ENCODE results near the gene AMPH.

Gene AMPH

GRCh38 chr7:38541440-38541839 lies 89.7 kb downstream of the AMPH start:
- no peak for DNase-seq

- DNase-seq: no peak
These were observed 91.6 kb downstream of the AMPH start for GRCh38 chr7:38539477-38540081.

- no peak for DNase-seq
These were observed 96.1 kb downstream of the AMPH start for GRCh38 chr7:38535073-38535472.

GRCh38 chr7:38525857-38526256 lies 105.3 kb downstream of the AMPH start:
- DNase-seq: no peak

GRCh38 chr7:38524786-38525185 lies 106.4 kb downstream of the AMPH start:
- no peak for DNase-seq

- DNase-seq: no peak
These were observed 110.4 kb downstream of the AMPH start for GRCh38 chr7:38520741-38521140.

GRCh38 chr7:38518541-38518940 lies 112.6 kb downstream of the AMPH start:
- DNase-seq: no peak

- DNase-seq: no peak
These were observed 118.5 kb downstream of the AMPH start for GRCh38 chr7:38512704-38513103.

- no peak for DNase-seq
These were observed 118.9 kb downstream of the AMPH start for GRCh38 chr7:38512291-38512690.

- DNase-seq: no peak
These were observed 123.8 kb downstream of the AMPH start for GRCh38 chr7:38507384-38507783.

- DNase-seq: no peak
These were observed 124.4 kb downstream of the AMPH start for GRCh38 chr7:38506756-38507155.

- DNase-seq: no peak
These were observed 125.2 kb downstream of the AMPH start for GRCh38 chr7:38506004-38506403.

GRCh38 chr7:38504684-38505083 lies 126.5 kb downstream of the AMPH start:
- DNase-seq: no peak

- no peak for DNase-seq
These were observed 128.3 kb downstream of the AMPH start for GRCh38 chr7:38502848-38503247.

- DNase-seq: no peak
These were observed 128.9 kb downstream of the AMPH start for GRCh38 chr7:38502289-38502688.

GRCh38 chr7:38492010-38492409 lies 139.2 kb downstream of the AMPH start:
- no peak for DNase-seq

GRCh38 chr7:38482521-38482920 lies 148.7 kb downstream of the AMPH start:
- no peak for DNase-seq

- DNase-seq: no peak
These were observed 149.8 kb downstream of the AMPH start for GRCh38 chr7:38481401-38481800.

GRCh38 chr7:38478404-38478803 lies 152.8 kb downstream of the AMPH start:
- DNase-seq: no peak

GRCh38 chr7:38477333-38477732 lies 153.8 kb downstream of the AMPH start:
- DNase-seq: no peak

GRCh38 chr7:38476764-38477163 lies 154.4 kb downstream of the AMPH start:
- no peak for DNase-seq

- no peak for DNase-seq
These were observed 165.2 kb downstream of the AMPH start for GRCh38 chr7:38465956-38466355.

GRCh38 chr7:38463277-38464225 lies 167.6 kb downstream of the AMPH start:
- DNase-seq: peak; percentile 69

GRCh38 chr7:38462819-38463218 lies 168.4 kb downstream of the AMPH start:
- no peak for DNase-seq

All from inflammatory macrophage treated with lipopolysaccharide for 4 hours (primary cell).